ENCODE results near the gene DEFB128.
A peak's percentile ranks its signal among the peaks of the same experiment; 100 is the strongest.

Gene DEFB128

DNA sequence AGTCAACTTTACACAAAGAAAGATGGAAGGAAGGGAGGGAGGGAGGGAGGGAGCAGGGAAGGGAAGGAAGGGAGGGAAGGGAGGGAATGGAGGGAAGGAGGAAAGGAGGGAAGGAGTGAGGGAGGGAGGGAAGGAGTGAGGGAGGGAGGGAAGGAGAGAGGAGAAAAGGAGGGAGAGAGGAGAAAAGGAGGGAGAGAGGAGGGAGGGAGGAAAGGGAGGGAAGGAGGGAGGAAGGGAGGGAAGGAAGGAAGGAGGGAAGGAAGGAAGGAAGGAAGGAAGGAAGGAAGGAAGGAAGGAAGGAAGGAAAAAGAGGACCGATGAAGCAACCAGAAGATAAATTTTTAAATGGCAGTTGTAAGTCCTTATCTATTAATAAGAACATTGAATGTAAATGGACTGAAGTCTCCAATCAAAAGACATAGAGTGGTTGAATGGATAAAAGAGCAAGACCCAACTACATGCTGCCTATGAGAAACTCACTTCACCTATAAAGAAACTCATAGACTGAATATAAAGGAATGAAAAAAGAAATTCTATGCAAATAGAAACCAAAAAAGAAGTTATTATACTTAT lies 31.8 kb upstream of the DEFB128 start:
- no peaks in the 10 kb centered on the region for H3K4me1 ChIP-seq (ENCODE audit: low read length)
- no peak overlapping the region for H3K4me2 ChIP-seq (ENCODE audit: low read depth, low read length)
- no peak overlapping the region for H2AFZ ChIP-seq (ENCODE audit: low read length)
- no peaks in the 10 kb centered on the region for H3K36me3 ChIP-seq (replicated peaks; ENCODE audit: insufficient read depth, low read length)
- no peaks in the 10 kb centered on the region for H3K9me2 ChIP-seq (replicated peaks; ENCODE audit: insufficient read depth, low read length)
- H3K4me3 ChIP-seq (ENCODE audit: low read length), result no peak overlapping the region
- no peaks in the 10 kb centered on the region for H4K20me1 ChIP-seq (ENCODE audit: insufficient read depth, low read length)
- H3K79me2 ChIP-seq (ENCODE audit: low read length), result no peaks in the 10 kb centered on the region
- no peak overlapping the region for H3K27ac ChIP-seq (ENCODE audit: low read length)
- H3K9me3 ChIP-seq (replicated peaks; ENCODE audit: insufficient read depth, low read length), result no peaks in the 10 kb centered on the region
- no peak for DNase-seq
- no peaks in the 10 kb centered on the region for H3F3A ChIP-seq (ENCODE audit: insufficient read depth, low read length)
- no peak overlapping the region for H3K9ac ChIP-seq (ENCODE audit: low read length)
- TF ChIP-seq EZH2phosphoT487 (IDR thresholded peaks at IDR 0.05; ENCODE audit: low read length) (no peak), EZH2 (optimal IDR thresholded peaks at IDR 0.05; ENCODE audit: low read depth, low read length) (no peak)
- TF ChIP-seq, protein P1, sequence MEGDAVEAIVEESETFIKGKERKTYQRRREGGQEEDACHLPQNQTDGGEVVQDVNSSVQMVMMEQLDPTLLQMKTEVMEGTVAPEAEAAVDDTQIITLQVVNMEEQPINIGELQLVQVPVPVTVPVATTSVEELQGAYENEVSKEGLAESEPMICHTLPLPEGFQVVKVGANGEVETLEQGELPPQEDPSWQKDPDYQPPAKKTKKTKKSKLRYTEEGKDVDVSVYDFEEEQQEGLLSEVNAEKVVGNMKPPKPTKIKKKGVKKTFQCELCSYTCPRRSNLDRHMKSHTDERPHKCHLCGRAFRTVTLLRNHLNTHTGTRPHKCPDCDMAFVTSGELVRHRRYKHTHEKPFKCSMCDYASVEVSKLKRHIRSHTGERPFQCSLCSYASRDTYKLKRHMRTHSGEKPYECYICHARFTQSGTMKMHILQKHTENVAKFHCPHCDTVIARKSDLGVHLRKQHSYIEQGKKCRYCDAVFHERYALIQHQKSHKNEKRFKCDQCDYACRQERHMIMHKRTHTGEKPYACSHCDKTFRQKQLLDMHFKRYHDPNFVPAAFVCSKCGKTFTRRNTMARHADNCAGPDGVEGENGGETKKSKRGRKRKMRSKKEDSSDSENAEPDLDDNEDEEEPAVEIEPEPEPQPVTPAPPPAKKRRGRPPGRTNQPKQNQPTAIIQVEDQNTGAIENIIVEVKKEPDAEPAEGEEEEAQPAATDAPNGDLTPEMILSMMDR (IDR thresholded peaks at IDR 0.05; ENCODE audit: low read length), result no peak
- H3K27me3 ChIP-seq (replicated peaks; ENCODE audit: insufficient read depth, low read length), result no peaks in the 10 kb centered on the region

DNA sequence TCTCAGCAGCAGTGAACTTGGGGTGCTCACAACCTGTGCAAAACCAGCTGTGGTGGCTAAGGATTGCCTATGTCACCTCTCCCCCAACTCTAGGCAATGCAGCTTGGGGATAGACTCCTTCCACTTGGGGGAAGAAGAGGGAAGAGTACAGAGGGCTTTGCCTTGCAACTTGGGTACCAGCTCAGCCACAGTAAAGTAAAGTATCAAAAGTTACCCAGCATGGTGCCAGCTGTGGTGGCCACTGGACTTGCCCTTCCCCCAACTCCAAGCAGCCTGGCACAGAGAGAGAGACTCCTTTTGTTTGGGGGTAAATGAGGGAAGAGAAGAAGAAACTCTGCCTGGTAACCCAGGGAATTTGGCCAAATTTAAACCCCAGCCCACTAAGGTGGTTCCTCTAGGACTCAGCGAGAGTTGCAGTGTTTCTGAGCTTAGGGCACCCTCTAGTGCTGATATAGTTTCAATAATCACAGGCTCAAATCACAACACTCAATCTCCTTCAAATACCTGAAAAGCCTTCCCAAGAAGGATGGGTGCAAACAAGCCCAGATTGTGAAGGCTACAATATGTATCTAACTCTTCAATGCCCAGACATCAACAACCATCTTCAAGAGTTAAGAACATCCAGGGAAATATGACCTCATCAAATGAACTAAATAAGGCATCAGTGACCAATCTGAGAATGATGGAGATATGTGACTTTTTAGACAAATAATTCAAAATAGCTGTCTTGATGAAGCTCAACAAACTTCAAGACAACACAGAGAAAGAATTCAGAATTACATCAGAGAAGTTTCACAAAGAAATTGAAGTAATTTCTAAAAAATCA lies 30.0 kb upstream of the DEFB128 start:
- H3K4me3 ChIP-seq (ENCODE audit: low read length), result no peak overlapping the region
- H3K27ac ChIP-seq (ENCODE audit: low read length), result no peak overlapping the region
- no peaks in the 10 kb centered on the region for H3F3A ChIP-seq (ENCODE audit: insufficient read depth, low read length)
- H3K36me3 ChIP-seq (replicated peaks; ENCODE audit: insufficient read depth, low read length), result no peaks in the 10 kb centered on the region
- TF ChIP-seq, protein P1 (IDR thresholded peaks at IDR 0.05; ENCODE audit: low read length), result peak; percentile 47
- no peak for TF ChIP-seq EZH2phosphoT487 (IDR thresholded peaks at IDR 0.05; ENCODE audit: low read length)
- no peak overlapping the region for H3K9ac ChIP-seq (ENCODE audit: low read length)
- H3K79me2 ChIP-seq (ENCODE audit: low read length), result no peaks in the 10 kb centered on the region
- H3K9me2 ChIP-seq (replicated peaks; ENCODE audit: insufficient read depth, low read length), result no peaks in the 10 kb centered on the region
- H3K27me3 ChIP-seq (replicated peaks; ENCODE audit: insufficient read depth, low read length), result no peaks in the 10 kb centered on the region
- no peak overlapping the region for H3K4me2 ChIP-seq (ENCODE audit: low read depth, low read length)
- no peaks in the 10 kb centered on the region for H4K20me1 ChIP-seq (ENCODE audit: insufficient read depth, low read length)
- DNase-seq, result no peak
- no peaks in the 10 kb centered on the region for H3K9me3 ChIP-seq (replicated peaks; ENCODE audit: insufficient read depth, low read length)
- no peak overlapping the region for H2AFZ ChIP-seq (ENCODE audit: low read length)
- no peaks in the 10 kb centered on the region for H3K4me1 ChIP-seq (ENCODE audit: low read length)

DNA sequence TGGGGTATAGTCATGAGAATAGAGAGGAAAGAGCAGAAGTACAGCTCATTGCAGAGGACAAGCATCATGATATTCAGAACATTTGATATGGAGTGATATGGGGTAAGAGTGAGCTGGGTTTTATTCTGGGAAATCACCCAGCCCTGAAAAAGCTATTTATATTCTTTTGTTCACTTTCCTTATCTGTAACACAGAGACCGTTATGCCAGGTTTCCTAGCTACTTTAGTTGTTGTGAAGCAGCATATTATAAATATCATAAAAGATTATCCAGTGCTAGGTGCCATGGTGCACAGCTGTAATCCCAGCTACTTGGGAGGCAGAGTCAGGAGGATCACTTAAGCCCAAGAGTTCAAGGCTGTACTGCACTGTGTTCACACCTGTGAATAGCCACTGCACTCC lies 27.8 kb upstream of the DEFB128 start:
- no peaks in the 10 kb centered on the region for H3K27me3 ChIP-seq (replicated peaks; ENCODE audit: insufficient read depth, low read length)
- no peaks in the 10 kb centered on the region for H3K36me3 ChIP-seq (replicated peaks; ENCODE audit: insufficient read depth, low read length)
- no peaks in the 10 kb centered on the region for H3K9me3 ChIP-seq (replicated peaks; ENCODE audit: insufficient read depth, low read length)
- no peak overlapping the region for H3K4me2 ChIP-seq (ENCODE audit: low read depth, low read length)
- H3K27ac ChIP-seq (ENCODE audit: low read length), result no peak overlapping the region
- no peak overlapping the region for H3K4me3 ChIP-seq (ENCODE audit: low read length)
- no peaks in the 10 kb centered on the region for H3F3A ChIP-seq (ENCODE audit: insufficient read depth, low read length)
- no peaks in the 10 kb centered on the region for H4K20me1 ChIP-seq (ENCODE audit: insufficient read depth, low read length)
- no peak for DNase-seq
- no peaks in the 10 kb centered on the region for H3K9me2 ChIP-seq (replicated peaks; ENCODE audit: insufficient read depth, low read length)
- H2AFZ ChIP-seq (ENCODE audit: low read length), result no peak overlapping the region
- H3K79me2 ChIP-seq (ENCODE audit: low read length), result no peaks in the 10 kb centered on the region
- no peaks in the 10 kb centered on the region for H3K4me1 ChIP-seq (ENCODE audit: low read length)
- TF ChIP-seq, protein P1 (IDR thresholded peaks at IDR 0.05; ENCODE audit: low read length), result no peak
- TF ChIP-seq EZH2 (optimal IDR thresholded peaks at IDR 0.05; ENCODE audit: low read depth, low read length) (no peak), EZH2phosphoT487 (IDR thresholded peaks at IDR 0.05; ENCODE audit: low read length) (no peak)
- H3K9ac ChIP-seq (ENCODE audit: low read length), result no peak overlapping the region

Data from MM.1S (cell line).